Epithelial cell of proximal tubule (primary cell): ENCODE results near the gene PDCD1LG2. TPM values are rescaled to one million over a fixed set of nuclear protein-coding genes. Genes with fewer than 3 reads are reported as not detected.

Experiments
- DNase-seq: peaks from one replicate; pipeline ENCODE4 v3.0.0-alpha.2; 2011; ENCODE audit warnings: low read depth
- H3K4me3 ChIP-seq: 2 replicates; pipeline ENCODE4 v1.5.1; 2011; ENCODE audit warnings: low read depth, mild to moderate bottlenecking, low read length
- total RNA-seq: library from RNA; depleted of rRNA; stranded (reverse); fragments of >200 nt; gene quantifications from 2 replicates; pipeline ENCODE4 v1.2.3, GENCODE V29; 2015
- TF ChIP-seq, protein P1 (sequence below): conservative IDR thresholded peaks from 2 replicates; pipeline ENCODE4 v1.5.1; 2012; ENCODE audit warnings: low read depth, mild to moderate bottlenecking, low read length

Gene PDCD1LG2
- total RNA-seq, 1 donor from 2014 or later, result 2.7 TPM

GRCh38 chr9:5610491-5610890 is 100.2 kb downstream of the PDCD1LG2 start:
- TF ChIP-seq, protein P1, sequence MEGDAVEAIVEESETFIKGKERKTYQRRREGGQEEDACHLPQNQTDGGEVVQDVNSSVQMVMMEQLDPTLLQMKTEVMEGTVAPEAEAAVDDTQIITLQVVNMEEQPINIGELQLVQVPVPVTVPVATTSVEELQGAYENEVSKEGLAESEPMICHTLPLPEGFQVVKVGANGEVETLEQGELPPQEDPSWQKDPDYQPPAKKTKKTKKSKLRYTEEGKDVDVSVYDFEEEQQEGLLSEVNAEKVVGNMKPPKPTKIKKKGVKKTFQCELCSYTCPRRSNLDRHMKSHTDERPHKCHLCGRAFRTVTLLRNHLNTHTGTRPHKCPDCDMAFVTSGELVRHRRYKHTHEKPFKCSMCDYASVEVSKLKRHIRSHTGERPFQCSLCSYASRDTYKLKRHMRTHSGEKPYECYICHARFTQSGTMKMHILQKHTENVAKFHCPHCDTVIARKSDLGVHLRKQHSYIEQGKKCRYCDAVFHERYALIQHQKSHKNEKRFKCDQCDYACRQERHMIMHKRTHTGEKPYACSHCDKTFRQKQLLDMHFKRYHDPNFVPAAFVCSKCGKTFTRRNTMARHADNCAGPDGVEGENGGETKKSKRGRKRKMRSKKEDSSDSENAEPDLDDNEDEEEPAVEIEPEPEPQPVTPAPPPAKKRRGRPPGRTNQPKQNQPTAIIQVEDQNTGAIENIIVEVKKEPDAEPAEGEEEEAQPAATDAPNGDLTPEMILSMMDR, result peak; percentile 7
- H3K4me3 ChIP-seq, result no peak overlapping the region
- no peak for DNase-seq

GRCh38 chr9:5611321-5612184 is 101.2 kb downstream of the PDCD1LG2 start:
- TF ChIP-seq, protein P1, result no peak
- H3K4me3 ChIP-seq, result no peak overlapping the region
- no peak for DNase-seq

GRCh38 chr9:5612185-5612530 is 101.8 kb downstream of the PDCD1LG2 start:
- no peak for DNase-seq
- TF ChIP-seq, protein P1, result no peak
- no peak overlapping the region for H3K4me3 ChIP-seq

- DNase-seq, result no peak
- TF ChIP-seq, protein P1, result no peak
- H3K4me3 ChIP-seq, result no peak overlapping the region
These were observed 103.9 kb downstream of the PDCD1LG2 start for GRCh38 chr9:5614192-5614591.

GRCh38 chr9:5614985-5615384 is 104.7 kb downstream of the PDCD1LG2 start:
- no peak overlapping the region for H3K4me3 ChIP-seq
- DNase-seq, result no peak
- TF ChIP-seq, protein P1, result no peak

DNA sequence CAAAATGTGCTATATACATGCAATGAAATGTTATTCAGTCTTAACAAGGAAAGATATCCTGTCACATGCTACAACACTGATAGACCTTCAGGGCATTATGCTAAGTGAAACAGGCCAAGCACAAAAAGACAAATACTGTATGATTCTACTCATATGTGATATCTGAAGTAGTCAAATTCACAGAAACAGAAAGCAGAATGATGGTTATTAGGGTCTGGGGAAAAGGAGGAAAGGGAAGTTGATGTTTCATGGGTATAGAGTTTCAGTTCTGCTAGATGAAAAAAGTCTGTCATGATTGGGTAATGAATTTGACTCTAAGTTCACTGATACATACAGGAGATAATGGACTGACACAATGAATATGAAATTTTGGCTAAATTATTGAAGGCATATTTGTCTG is 107.4 kb downstream of the PDCD1LG2 start:
- TF ChIP-seq, protein P1, result no peak
- DNase-seq, result no peak
- H3K4me3 ChIP-seq, result no peak overlapping the region

DNA sequence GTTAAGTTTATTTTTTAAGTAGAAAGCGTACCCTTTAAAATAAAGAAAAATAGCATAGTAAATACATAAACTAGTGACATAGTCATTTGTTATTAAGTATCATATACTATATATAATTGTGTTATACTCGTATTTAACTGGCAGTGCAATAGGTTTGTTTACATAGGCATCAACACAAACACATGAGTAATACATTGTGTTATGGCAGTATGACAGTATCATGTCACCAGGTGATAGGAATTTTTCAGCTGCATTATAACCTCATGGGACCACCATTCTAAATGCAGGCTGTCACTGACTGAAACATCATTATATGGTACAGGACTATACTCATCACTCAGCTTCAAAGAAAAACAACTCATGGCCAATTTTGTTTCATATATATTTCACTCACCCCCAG is 110.2 kb downstream of the PDCD1LG2 start:
- H3K4me3 ChIP-seq, result no peak overlapping the region
- DNase-seq, result no peak
- TF ChIP-seq, protein P1, result no peak
